ENCODE measurements around the gene PERM1.
"Not testable (repeated sequence)": the region's sequence is repeated elsewhere in the genome, so short reads cannot be mapped to it uniquely, and the experiment has no call there.

Gene PERM1, protein sequence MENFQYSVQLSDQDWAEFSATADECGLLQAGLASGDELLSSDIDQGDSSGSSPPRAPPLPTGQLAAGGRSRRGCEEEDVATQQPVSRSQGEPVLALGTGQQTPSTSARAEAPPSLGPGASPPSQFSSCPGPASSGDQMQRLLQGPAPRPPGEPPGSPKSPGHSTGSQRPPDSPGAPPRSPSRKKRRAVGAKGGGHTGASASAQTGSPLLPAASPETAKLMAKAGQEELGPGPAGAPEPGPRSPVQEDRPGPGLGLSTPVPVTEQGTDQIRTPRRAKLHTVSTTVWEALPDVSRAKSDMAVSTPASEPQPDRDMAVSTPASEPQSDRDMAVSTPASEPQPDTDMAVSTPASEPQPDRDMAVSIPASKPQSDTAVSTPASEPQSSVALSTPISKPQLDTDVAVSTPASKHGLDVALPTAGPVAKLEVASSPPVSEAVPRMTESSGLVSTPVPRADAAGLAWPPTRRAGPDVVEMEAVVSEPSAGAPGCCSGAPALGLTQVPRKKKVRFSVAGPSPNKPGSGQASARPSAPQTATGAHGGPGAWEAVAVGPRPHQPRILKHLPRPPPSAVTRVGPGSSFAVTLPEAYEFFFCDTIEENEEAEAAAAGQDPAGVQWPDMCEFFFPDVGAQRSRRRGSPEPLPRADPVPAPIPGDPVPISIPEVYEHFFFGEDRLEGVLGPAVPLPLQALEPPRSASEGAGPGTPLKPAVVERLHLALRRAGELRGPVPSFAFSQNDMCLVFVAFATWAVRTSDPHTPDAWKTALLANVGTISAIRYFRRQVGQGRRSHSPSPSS

DNA sequence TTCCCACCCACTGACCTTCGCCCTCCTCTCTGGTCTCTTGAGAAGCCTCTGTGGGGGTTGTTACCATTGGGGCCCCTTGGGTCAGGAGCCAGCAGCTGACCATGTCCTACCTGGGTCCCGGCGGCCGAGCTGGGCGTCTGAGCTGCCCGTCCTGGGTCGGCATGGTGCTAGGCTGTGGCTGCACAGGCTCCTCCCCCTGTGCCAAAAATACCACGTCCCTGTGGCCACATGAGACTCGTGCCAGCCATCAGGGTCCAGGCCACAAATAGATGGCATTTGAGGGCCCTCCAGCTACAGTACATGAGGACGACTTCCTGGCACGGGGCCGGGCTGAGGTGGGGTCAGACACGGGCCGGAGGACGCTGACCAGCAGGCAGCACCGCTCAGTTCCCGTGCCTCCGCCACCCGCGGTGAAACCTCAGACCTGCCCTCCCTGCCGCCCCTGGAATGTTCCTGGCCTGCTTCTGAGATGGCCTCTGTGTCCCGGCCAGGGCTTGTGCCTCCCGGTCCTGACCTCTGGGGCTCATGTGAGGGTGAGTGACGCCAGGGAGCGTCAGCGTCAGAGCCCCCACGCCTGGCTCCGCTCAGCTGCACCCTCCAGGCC is at the start of gene PERM1:
Gene PERM1 (minus strand): TSS at position 139 of the 604 bp plus-strand sequence. CDS start 1,064 bp downstream, outside the sequence.
- DNase-seq (ENCODE audit: low spot score) = no peak

DNA sequence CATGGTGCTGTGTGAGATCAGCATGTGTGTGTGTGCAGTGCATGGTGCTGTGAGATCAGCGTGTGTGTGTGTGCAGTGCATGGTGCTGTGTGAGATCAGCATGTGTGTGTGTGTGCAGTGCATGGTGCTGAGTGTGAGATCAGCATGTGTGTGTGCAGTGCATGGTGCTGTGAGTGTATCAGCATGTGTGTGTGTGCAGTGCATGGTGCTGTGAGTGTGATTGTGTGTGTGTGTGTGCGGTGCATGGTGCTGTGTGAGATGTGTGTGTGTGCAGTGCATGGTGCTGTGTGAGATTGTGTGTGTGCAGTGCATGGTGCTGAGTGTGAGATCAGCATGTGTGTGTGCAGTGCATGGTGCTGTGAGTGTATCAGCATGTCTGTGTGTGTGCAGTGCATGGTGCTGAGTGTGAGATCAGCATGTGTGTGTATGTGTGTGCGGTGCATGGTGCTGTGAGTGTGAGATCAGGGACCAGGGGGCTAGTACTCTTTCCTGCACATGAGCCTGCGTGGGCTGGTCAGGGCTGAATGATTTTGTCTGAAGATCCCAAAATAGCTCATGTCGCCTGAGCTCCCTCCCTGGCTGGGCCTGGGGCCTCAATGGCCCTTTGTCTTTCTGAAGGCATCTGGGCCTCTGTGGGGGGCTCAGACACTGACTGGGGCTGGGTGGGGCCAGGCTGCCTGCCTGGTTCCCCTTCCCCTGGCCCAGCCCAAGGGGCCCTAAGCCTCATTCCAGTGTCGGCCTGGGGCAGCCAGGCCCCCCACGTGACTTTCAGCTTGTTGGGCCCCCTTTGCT is 49.2 kb upstream of the PERM1 start:
- DNase-seq (ENCODE audit: low spot score) = not testable (repeated sequence)

DNA sequence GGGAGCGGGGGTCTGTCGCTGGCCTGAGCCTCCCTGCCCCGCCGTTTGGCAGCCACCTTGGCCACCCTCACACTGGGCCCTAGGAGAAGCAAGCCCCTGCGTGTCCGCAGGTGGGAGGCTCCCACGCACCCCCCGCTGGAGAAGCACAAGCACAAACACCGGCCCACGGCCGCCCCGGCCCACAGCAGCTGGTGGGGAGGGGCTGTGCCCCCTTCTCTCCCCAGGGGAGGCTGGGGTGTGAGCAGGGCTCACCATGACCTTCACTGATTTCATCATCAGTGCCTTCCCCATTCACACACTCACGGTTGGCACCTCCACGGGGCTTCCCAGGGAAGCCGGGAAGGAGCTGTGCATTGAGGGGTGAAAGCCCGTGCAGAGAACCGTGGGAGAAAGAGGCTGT is 45.9 kb upstream of the PERM1 start:
- no peak for DNase-seq (ENCODE audit: low spot score)

DNA sequence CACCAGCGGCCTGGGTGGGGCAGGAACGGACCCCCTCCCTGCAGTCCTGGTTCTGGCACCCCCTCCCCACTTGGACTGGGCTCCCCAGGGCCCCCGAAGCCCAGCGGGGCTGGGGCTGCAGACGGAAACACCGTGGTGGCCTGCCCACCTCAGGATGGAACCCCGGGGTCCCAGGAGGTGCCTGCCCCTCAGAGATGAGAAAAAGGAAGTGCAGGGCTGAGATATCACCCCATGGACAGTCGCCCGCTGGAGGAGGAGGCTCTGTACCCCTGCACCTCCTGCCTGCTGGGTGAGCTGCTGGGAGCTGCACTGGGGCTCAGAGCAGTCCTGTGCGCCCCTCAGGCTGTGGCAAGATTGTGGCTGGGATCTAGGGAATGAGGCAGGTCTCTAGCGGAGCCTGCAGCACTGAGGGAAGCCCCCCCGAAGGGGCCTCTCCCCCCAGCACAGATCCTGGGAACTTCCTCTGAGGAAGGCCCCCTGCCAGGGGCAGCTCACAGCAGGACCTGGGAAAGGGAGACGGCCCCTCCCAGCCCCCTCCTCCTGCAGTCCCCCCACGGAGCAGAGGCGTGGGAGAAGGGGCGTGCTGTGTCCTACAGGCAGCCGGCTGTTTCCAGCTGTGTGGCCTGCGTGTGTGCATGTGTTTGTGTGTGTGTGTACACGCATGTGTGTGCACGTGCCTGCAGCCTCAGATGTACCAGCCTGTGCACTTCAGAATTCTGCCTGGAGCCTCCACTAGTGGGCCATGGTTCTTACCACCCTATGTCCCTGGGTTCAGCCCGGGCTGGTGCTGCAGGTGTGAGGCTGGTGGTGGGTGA is 44.9 kb upstream of the PERM1 start:
- DNase-seq (ENCODE audit: low spot score) = no peak

DNA sequence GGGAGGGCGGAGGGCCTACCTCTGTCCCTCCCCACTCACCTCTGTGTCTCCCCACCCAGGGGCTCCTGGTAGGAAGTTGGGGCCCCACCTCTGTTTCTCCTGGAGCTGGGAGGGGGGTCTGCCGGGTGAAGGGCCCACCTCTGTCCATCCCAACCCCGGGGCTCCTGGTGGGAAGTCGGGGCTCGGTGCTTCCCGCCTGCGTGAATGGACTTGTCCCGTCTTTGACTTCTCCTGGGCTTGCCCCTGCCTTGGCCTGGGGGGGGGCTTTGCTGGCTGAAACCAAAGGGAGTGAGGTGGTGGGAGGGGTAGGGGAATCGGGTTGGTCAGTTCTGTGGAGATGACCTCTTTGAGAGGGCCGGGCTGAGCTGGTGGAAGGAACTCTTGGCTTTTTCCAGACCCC is 43.8 kb upstream of the PERM1 start:
- DNase-seq (ENCODE audit: low spot score) = no peak

DNA sequence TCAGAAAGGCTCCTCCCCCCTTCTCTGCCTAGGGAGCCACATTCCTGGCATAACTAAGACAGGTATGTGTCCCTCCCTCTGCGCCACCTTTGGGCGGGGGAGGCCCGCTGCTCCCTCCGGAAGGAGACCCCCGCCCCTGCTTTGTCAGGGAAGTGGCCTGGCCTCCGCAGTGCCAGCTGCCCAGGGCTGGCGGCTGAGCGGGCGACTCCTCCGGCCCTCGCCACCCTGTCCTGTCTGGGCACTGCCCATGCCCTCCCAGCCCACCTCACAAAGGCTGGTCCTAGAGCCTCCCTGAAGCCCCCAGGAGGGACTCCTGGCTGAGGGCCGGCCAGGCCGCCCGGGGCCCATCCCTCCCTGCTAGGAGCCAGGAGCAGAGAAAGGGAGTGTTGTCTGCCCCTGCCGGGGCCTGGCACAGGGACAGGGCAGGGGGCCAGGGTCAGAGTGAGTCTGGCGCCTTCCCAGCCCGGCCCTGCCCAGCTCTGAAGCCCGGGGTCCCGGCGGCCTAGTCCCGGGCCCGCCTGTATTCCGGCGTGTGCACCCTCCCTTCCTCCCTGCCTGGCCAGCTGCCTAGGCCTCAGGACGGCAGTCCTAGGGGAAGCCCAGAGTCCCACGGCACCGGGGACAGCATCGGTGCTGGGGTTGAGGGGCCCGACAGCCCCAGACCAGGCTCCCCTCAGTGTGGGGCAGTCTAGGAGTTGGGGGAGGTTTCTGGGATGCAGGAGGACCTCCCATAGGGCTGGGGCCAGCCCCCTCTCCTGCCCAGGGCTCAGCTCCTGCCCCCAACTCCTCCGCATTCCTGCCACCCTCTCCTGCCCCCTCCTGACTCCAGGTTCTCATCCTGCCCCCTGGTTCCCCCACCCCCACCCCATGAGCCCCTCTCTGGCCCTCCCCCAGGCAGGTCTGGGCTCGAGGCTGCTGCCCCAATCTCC is 43.1 kb upstream of the PERM1 start:
- no peak for DNase-seq (ENCODE audit: low spot score)

DNA sequence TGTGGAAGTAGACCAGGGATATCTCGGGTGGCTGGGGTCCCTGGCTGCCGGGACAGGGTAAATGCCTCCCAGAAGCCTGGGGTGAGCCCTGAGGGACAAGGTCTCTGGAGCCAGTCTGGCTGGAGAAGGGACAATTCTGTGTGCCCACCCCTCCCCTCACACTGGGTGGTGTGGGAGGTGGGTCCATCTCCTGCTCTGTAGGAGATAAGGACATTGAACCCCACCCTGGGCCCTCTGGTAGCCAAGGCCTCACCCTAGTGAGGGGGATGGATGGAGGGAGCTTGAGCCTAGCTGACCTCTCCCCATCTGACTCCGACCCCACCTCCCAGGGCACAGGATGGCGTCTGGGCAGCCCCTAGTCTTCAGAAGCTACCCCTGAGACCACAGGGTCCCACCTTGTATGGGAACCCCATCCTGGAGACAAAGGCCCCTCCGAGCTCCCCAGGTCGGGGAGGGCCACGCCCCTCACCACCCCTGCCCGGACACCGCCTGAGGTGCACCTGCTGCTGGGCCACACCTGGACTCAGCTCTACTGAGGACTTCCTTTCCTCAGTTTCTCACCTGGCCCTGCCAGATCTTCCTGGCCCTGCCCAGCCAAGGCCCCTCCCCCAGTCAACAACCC is 42.4 kb upstream of the PERM1 start:
- DNase-seq (ENCODE audit: low spot score) = no peak

DNA sequence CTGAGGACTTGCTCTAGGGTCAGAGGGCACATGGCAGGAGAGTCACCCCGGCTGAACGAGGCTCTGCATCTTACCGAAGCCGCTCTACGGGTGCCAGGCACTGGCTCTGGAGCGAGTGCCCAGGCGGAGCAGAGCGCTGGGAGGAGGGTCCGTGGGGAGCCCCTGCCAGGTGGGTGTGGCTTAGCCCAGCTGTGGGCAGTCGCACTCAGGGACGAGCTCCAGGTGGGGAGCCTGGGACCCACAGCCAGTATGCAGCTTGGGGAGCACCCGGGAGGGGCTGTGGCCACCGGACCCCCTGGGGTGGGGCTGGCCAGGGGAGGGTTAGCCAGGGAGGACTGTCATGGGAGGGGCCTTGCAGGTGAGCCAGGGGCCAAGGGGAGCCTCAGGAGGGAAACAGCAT is 41.8 kb upstream of the PERM1 start:
- DNase-seq (ENCODE audit: low spot score) = no peak

DNA sequence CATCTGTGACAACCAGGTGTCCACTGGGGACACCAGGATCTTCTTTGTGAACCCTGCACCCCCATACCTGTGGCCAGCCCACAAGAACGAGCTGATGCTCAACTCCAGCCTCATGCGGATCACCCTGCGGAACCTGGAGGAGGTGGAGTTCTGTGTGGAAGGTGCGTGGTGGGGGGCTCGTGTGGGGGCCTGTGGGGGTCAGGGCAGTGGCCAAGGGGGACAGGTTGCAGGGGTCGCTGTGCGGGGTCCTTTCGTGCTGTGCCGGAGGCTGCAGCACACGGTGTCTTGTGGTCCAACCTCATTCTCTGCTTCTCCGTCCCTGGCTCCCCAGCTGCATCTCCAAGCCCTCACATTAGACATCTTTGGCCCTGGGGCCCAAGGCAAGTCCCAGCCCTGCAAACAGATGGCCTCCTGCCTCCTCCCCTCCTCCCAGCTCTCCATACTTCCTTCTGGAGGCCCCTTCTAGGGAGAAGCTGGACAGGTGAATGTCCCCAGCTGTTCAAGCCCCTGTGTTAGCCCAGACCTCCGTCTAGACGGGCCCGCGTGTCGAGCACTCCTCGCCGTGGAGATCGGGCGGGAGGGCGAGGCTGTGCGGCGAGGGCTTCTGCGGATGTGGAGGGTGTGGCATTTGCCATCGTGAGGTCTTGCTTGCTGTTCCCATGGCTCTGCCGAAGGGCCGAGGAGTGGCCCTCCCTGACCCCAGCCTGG is 40.6 kb upstream of the PERM1 start:
- no peak for DNase-seq (ENCODE audit: low spot score)

DNA sequence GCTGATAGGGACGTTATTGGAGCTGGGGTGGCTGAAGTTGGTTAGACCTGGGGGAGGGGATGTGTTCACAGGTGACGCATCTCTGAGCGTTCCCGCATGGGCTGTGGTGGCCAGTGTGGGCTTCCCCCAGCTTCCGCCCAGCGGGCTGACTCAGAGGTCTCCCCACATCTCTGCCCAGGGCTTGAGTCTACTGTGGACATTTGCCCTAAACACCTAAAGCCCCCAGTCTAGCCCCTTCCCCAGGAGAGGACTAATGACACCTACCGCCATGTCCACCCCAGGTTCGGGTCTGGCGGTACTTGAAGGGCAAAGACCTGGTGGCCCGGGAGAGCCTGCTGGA is 40.0 kb upstream of the PERM1 start:
- DNase-seq (ENCODE audit: low spot score) = no peak

DNA sequence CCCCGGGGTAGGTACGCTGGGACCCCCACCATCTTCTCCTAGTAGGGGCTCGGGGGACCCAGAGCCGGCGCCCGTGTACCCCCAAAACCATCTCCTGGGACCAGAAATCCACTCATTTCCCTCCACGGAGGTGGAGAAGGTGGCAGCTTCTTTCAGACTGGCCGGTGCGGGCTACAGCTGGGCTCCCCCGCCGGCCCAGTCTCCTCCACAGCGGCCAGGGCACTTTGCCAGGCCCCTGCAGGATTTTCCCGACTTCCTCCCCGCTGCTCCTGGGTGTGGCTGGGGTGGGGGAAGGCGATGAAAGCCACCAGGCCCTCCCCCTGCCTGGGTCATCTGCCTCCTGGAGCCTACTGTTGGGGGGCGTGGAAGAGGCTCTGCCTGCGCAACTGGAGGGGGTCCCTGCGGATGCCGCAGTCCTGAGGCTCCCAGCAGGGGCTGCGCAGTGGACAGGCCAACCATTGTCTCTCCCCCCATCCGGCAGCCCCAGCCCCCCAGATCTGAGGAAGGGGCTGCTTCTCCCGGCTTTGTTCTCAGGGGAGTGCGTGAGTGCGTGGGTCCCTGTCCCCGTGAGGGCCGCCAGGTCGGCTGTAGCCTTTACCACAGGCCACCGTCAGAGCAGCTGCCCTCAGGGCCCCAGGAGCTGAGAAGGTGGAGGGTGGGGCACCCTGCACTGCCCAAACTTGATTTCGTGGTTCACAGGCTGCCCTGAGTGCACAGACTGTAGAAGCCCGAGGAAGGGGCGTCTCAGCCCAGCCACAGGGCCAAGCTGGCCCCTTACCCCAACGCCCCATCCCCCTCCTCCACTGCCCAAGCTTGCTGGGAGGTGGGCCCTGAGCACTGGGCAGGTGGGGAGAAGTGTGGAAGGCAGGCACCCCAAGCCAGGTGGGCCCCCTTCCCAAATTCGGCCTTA is 39.4 kb upstream of the PERM1 start:
- DNase-seq (ENCODE audit: low spot score) = no peak

DNA sequence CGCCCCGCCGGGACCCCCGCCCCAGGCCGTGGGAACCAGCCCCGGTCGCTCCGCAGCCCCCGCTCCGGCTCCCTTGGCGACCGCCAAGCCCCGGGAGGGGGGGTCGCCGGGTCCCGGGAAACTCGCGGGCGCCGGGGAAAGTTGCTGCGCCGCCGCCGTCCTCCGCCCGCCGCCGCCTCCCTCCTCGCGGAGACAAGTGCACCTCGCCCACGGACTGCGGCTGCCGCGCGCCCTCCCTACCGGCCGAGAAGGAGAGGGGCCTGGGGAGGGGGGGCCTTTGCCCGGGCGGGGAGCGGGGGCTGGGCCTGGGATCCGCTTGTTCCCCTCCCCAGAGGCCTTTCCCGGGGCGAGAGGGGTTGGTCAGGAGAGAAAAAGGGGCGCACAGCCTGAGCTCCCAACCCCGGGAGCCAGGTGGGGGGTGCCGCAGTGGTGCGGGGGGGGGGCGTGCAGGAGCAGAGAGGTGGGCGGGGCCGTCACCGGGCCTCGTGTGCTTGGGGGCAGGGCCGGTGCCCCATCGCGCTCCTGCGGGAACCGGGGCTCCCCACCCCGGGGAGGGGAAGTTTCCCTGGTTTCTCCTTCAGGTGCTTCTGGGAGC is 38.6 kb upstream of the PERM1 start:
- no peak for DNase-seq (ENCODE audit: low spot score)

DNA sequence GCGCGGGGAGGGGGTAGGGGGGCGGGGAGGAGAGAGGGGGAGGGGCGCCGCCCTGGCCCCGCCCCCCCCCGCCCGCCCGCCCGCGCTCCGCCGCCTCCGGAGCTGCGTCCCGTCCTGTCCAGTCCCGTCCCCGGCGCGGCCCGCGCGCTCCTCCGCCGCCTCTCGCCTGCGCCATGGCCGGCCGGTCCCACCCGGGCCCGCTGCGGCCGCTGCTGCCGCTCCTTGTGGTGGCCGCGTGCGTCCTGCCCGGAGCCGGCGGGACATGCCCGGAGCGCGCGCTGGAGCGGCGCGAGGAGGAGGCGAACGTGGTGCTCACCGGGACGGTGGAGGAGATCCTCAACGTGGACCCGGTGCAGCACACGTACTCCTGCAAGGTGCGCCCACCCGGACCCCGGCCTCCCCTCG is 38.1 kb upstream of the PERM1 start, which contains the start of gene AGRN:
Gene AGRN (plus strand): TSS at position 121 of the 405 bp plus-strand sequence. CDS start 53 bp downstream, at position 174.
- no peak for DNase-seq (ENCODE audit: low spot score)

DNA sequence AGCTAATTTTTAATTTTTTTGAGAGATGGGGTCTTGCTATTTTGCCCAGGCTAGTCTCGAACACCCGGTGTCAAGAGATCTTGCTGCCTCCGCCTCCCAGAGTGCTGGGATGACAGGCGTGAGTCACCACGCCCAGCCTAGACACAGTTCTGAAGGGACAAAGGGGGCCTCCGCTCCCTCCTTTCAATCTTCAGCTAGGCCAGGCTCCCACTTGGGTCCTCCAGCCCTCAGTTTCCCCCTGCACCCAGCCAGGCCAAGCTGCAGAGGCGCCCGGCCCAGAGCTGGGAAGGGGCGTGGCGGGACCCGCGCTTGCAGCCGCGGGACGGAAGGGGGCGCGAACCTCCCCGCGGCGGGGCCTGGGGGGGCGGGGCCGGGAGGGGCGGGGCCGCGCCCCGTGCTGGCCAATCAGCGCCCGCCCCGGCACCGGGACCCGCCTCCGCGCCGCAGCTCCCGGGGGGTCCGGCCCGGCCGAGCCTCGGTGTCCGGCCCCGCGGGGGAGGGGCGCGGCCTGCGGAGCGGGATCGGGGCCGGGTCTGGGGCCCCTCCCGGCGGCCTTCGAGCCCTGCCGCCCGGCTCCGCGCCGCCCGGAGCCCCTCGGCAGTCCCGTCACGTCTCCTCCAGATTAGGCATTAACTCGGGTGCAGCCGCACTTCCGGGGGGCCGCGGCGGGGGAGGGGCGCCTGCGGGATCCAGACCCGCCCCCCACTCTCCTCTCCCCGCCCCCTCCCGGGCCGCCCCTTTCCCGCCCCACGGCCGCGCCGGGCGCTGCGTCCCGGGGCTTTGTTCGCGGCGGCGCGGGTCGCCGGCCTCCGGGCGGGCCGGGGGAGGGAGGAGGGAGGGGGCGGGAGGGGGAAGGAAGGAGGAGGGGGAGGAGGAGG is 37.5 kb upstream of the PERM1 start:
- peak; percentile 91 for DNase-seq (ENCODE audit: low spot score)

DNA sequence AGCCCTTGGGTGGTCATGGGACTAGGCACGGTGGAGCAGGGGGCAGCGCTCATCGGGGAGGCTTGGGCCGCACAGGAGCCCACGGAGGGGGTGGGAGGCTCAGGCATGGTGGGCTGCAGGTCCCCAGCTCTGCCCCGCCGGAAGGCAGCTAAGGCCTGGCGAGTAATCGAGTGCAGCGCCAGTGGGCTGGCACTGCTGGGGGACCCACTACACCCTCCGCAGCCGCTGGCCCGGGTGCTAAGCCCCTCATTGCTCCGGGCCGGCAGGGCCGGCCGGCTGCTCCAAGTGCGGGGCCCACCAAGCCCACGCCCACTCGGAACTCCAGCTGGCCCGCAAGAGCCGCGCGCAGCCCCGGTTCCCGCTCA is 36.4 kb upstream of the PERM1 start:
- not testable (repeated sequence) for DNase-seq (ENCODE audit: low spot score)
